Esophagus muscularis mucosa (tissue), 4 donors: ENCODE results near the gene BBS1. TPM values are rescaled to one million over a fixed set of nuclear protein-coding genes. Genes with fewer than 3 reads are reported as not detected.
A peak's percentile ranks its signal among the peaks of the same experiment; 100 is the strongest.

Experiments used
- DNase-seq: peaks from one replicate; pipeline ENCODE4 v3.0.0-alpha.2; 2017; ENCODE audit errors: extremely low spot score
- H3K27ac ChIP-seq, 4 donors: fragments of 200-600 bp; sonication (generic); replicated peaks in 1 of 4; 1 replicate in 3 of 4; 2 replicates in 1 of 4; pipeline ENCODE4 v1.5.1; 2016 to 2019; ENCODE audit warnings: mild to moderate bottlenecking in 1 of 4
- H3K27me3 ChIP-seq, 4 donors: fragments of 200-600 bp; sonication (generic); one replicate each; pipeline versions ENCODE4 v1.5.1 to v1.6.0; 2016 to 2019
- H3K36me3 ChIP-seq, 4 donors: fragments of 200-600 bp; sonication (generic); one replicate each; pipeline ENCODE4 v1.5.1; 2016 to 2019
- H3K4me1 ChIP-seq, 4 donors: fragments of 200-600 bp; sonication (generic); one replicate each; pipeline ENCODE4 v1.5.1; 2016 to 2019
- H3K4me3 ChIP-seq, 4 donors: fragments of 200-600 bp; sonication (generic); 1 replicate in 2 of 4; 2 replicates in 2 of 4; pipeline ENCODE4 v1.5.1; 2016 to 2019; ENCODE audit warnings: mild to moderate bottlenecking in 4 of 4, moderate library complexity in 1 of 4
- H3K9me3 ChIP-seq, 4 donors: fragments of 200-600 bp; sonication (generic); 1 replicate in 3 of 4; 2 replicates in 1 of 4; pipeline ENCODE4 v1.5.1; 2016 to 2019
- CTCF ChIP-seq, 3 experiments: fragments of 200-600 bp in 2 of 3; fragments of 450-650 bp in 1 of 3; sonication (generic) in 2 of 3; IDR thresholded peaks; one replicate each; pipeline ENCODE4 v1.5.1; 2017 to 2019; ENCODE audit warnings: antibody characterized with exemption in 3 of 3, mild to moderate bottlenecking in 2 of 3, moderate library complexity in 1 of 3
- EP300 ChIP-seq: sonication (generic); formaldehyde crosslinking; IDR thresholded peaks from one replicate; pipeline ENCODE4 v1.6.1; 2017; ENCODE audit warnings: antibody characterized with exemption
- POLR2A ChIP-seq: fragments of 450-650 bp; IDR thresholded peaks from one replicate; pipeline ENCODE4 v1.6.1; 2017; ENCODE audit warnings: antibody characterized with exemption, moderate library complexity, mild to moderate bottlenecking, low read depth
- POLR2AphosphoS5 ChIP-seq, 2 donors: sonication (generic); formaldehyde crosslinking; IDR thresholded peaks; one replicate each; pipeline ENCODE4 v1.6.1; 2017; ENCODE audit warnings: antibody characterized with exemption in 2 of 2
- WGBS: methylation state at CpG from one replicate; pipeline ENCODE4 v1.1.5; 2018; 5-methylcytosine and 5-hydroxymethylcytosine counted together
- intact Hi-C: fragments of 100-400 bp; cut with DNase I; formaldehyde crosslinking; loops from one replicate; pipeline ENCODE4 v1.15.1; 2023
- total RNA-seq, 4 donors: library from RNA; depleted of rRNA; stranded (reverse); fragments of >200 nt; gene quantifications; one replicate each; pipeline versions ENCODE4 v1.1.0 to v1.2.1, GENCODE V29; 2016

BBS1 gene
- total RNA-seq, 4 donors from 2014 or later = 68.1 to 78.5 (median 73.1) TPM

DNA sequence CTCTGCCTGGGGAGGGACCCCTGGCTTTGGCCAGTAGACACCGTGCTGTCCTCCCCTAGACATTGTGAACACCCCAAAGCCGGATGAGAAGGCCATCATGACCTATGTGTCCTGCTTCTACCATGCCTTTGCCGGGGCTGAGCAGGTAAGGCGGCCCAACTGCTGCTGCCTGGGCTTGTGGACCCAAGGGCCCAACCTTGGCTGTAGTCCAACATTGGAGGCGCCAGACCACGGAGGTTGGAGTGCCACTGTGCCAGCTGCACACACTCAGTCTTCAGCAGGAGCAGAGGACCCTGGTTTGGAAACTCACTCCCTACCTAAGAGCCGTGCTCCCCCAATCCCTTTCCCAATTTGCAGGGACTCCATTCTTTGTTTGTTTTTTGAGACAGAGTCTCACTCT, 45.7 kb downstream of the BBS1 start:
- intact Hi-C loops = no loop called here
- no peak overlapping the region for H3K4me3 ChIP-seq

GRCh38 chr11:66557733-66558326, 47.4 kb downstream of the BBS1 start:
- peaks cover 0 to 10% (median 0%) of the 10 kb centered on the region in 4 donors for H3K27me3 ChIP-seq
- DNase-seq = no peak
- no peak overlapping the region for H3K27ac ChIP-seq
- 94% methylated on average over 14 of the region's 24 CpGs for WGBS
- H3K4me1 ChIP-seq = peaks cover 8 to 16% (median 12%) of the 10 kb centered on the region in 4 donors
- TF ChIP-seq CTCF (IDR thresholded peaks at IDR 0.05) (no peak), POLR2AphosphoS5 (IDR thresholded peaks at IDR 0.05) (no peak), EP300 (no peak), POLR2A (no peak)
- intact Hi-C loops = no loop called here
- peaks cover 0 to 7% (median 2%) of the 10 kb centered on the region in 4 donors for H3K36me3 ChIP-seq
- H3K4me3 ChIP-seq = no peak overlapping the region
- H3K9me3 ChIP-seq = no peaks in the 10 kb centered on the region

More for the DNA sequence above, 45.7 kb downstream of the BBS1 start:
- no peak overlapping the region for H3K27ac ChIP-seq
- DNase-seq = no peak
- no peaks in the 10 kb centered on the region for H3K9me3 ChIP-seq
- peaks cover 0 to 10% (median 0%) of the 10 kb centered on the region in 4 donors for H3K27me3 ChIP-seq
- TF ChIP-seq EP300 (no peak), CTCF (IDR thresholded peaks at IDR 0.05) (no peak), POLR2AphosphoS5 (IDR thresholded peaks at IDR 0.05) (no peak), POLR2A (no peak)
- H3K36me3 ChIP-seq = no peaks in the 10 kb centered on the region
- 81% methylated on average over 6 of the region's 7 CpGs for WGBS
- H3K4me1 ChIP-seq = peaks cover 8 to 16% (median 12%) of the 10 kb centered on the region in 4 donors

- Histone ChIP-seq H3K4me1 (peaks cover 8 to 16% (median 12%) of the 10 kb centered on the region in 4 donors), H3K36me3 (peaks cover 0 to 20% (median 12%) of the 10 kb centered on the region in 4 donors), H3K27ac (no peak overlapping the region), H3K27me3 (peaks cover 0 to 10% (median 0%) of the 10 kb centered on the region in 4 donors), H3K4me3 (peak overlapping the region; percentile 17 to 38 (median 26)), H3K9me3 (no peaks in the 10 kb centered on the region)
- no peak for TF ChIP-seq EP300
- TF ChIP-seq POLR2AphosphoS5 (IDR thresholded peaks at IDR 0.05) = peak in 1 of 2 donors; percentile 7
- 24% methylated on average over 20 of the region's 50 CpGs for WGBS
- intact Hi-C loops = no loop called here
- DNase-seq = no peak
These were observed 48.9 kb downstream of the BBS1 start for GRCh38 chr11:66559142-66559865.

GRCh38 chr11:66559866-66560676, 49.6 kb downstream of the BBS1 start:
- intact Hi-C loops = loop anchor here (10.0 kb wide), 1 partner anchor 285 kb away; the partner anchor contains the start of gene RCE1
- Histone ChIP-seq H3K27ac (no peak overlapping the region), H3K4me3 (no peak overlapping the region), H3K36me3 (peaks cover 0 to 27% (median 20%) of the 10 kb centered on the region in 4 donors), H3K9me3 (no peaks in the 10 kb centered on the region), H3K4me1 (peaks cover 8 to 16% (median 12%) of the 10 kb centered on the region in 4 donors), H3K27me3 (peaks cover 0 to 10% (median 0%) of the 10 kb centered on the region in 4 donors)
- TF ChIP-seq CTCF (IDR thresholded peaks at IDR 0.05) (no peak), EP300 (no peak), POLR2A (no peak), POLR2AphosphoS5 (IDR thresholded peaks at IDR 0.05) (no peak)
- 74% methylated on average over 13 of the region's 27 CpGs for WGBS
- no peak for DNase-seq
